Measurements from ENCODE around the gene PNO1.

- TF ChIP-seq RCOR1 (conservative IDR thresholded peaks at IDR 0.05; ENCODE audit: low read depth, low read length) (no peak), DPF2 (IDR thresholded peaks at IDR 0.05) (no peak), MTA2 (IDR thresholded peaks at IDR 0.05; ENCODE audit: low read depth) (no peak), POLR2A (IDR thresholded peaks at IDR 0.05; ENCODE audit: low read depth, low read length) (no peak), MXI1 (IDR thresholded peaks at IDR 0.05; ENCODE audit: low read depth, low read length) (no peak), ZBTB33 (IDR thresholded peaks at IDR 0.05) (no peak), EGR1 (IDR thresholded peaks at IDR 0.05; ENCODE audit: borderline replicate concordance in 1 of 2, low read depth in 2 of 2, low read length in 2 of 2) (no peak), CTCF (IDR thresholded peaks at IDR 0.05 in 2 of 3, conservative IDR thresholded peaks at IDR 0.05 in 1 of 3; ENCODE audit: control insufficient read depth in 2 of 3, extremely low read depth in 1 of 3, insufficient read depth in 1 of 3, low read depth in 3 of 3, low read length in 3 of 3) (no peak), EP300 (IDR thresholded peaks at IDR 0.05; ENCODE audit: borderline replicate concordance in 1 of 2, control insufficient read depth in 1 of 2, low read depth in 2 of 2, low read length in 2 of 2) (no peak)
- TF ChIP-seq, protein P1, sequence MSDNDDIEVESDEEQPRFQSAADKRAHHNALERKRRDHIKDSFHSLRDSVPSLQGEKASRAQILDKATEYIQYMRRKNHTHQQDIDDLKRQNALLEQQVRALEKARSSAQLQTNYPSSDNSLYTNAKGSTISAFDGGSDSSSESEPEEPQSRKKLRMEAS (IDR thresholded peaks at IDR 0.05; ENCODE audit: low read depth, low read length): no peak
Measured at GRCh38 chr2:68119504-68119903, 38.2 kb upstream of the PNO1 start.

Measured in GM12878 (cell line).